GM19438 (cell line): ENCODE measurements around the gene EXD3.

Experiments used
- ATAC-seq: cut with Tn5 transposase; IDR thresholded peaks from one replicate; pipeline ENCODE4 v1.9.1; 2021; ENCODE audit warnings: low read depth; ENCODE audit not compliant: unreplicated experiment

EXD3 gene

GRCh38 chr9:137301081-137301947 lies 121.6 kb downstream of the EXD3 start:
- ATAC-seq: no peak

GRCh38 chr9:137300567-137301080 lies 122.3 kb downstream of the EXD3 start:
- no peak for ATAC-seq

- no peak for ATAC-seq
These were observed 123.0 kb downstream of the EXD3 start for GRCh38 chr9:137299938-137300337.

GRCh38 chr9:137299203-137299565 lies 123.8 kb downstream of the EXD3 start:
- ATAC-seq: no peak

GRCh38 chr9:137298401-137299202 lies 124.4 kb downstream of the EXD3 start:
- no peak for ATAC-seq

GRCh38 chr9:137297966-137298365 lies 125.0 kb downstream of the EXD3 start:
- no peak for ATAC-seq

GRCh38 chr9:137296670-137297664 lies 126.0 kb downstream of the EXD3 start:
- no peak for ATAC-seq

GRCh38 chr9:137295849-137296669 lies 126.9 kb downstream of the EXD3 start:
- ATAC-seq: no peak

GRCh38 chr9:137295238-137295811 lies 127.6 kb downstream of the EXD3 start:
- no peak for ATAC-seq

- no peak for ATAC-seq
These were observed 128.2 kb downstream of the EXD3 start for GRCh38 chr9:137294681-137295237.

- no peak for ATAC-seq
These were observed 128.8 kb downstream of the EXD3 start for GRCh38 chr9:137294091-137294680.

- no peak for ATAC-seq
These were observed 129.4 kb downstream of the EXD3 start for GRCh38 chr9:137293482-137294090.

GRCh38 chr9:137293094-137293481 lies 129.9 kb downstream of the EXD3 start:
- no peak for ATAC-seq

GRCh38 chr9:137286975-137287383 lies 136.0 kb downstream of the EXD3 start:
- ATAC-seq: no peak

GRCh38 chr9:137281345-137282116 lies 141.4 kb downstream of the EXD3 start:
- no peak for ATAC-seq

- no peak for ATAC-seq
These were observed 142.3 kb downstream of the EXD3 start for GRCh38 chr9:137280474-137281344.
